ENCODE results near the gene GAL3ST3.
"Not testable (repeated sequence)": the region's sequence is repeated elsewhere in the genome, so short reads cannot be mapped to it uniquely, and the experiment has no call there.

Gene GAL3ST3, protein sequence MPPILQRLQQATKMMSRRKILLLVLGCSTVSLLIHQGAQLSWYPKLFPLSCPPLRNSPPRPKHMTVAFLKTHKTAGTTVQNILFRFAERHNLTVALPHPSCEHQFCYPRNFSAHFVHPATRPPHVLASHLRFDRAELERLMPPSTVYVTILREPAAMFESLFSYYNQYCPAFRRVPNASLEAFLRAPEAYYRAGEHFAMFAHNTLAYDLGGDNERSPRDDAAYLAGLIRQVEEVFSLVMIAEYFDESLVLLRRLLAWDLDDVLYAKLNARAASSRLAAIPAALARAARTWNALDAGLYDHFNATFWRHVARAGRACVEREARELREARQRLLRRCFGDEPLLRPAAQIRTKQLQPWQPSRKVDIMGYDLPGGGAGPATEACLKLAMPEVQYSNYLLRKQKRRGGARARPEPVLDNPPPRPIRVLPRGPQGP

DNA sequence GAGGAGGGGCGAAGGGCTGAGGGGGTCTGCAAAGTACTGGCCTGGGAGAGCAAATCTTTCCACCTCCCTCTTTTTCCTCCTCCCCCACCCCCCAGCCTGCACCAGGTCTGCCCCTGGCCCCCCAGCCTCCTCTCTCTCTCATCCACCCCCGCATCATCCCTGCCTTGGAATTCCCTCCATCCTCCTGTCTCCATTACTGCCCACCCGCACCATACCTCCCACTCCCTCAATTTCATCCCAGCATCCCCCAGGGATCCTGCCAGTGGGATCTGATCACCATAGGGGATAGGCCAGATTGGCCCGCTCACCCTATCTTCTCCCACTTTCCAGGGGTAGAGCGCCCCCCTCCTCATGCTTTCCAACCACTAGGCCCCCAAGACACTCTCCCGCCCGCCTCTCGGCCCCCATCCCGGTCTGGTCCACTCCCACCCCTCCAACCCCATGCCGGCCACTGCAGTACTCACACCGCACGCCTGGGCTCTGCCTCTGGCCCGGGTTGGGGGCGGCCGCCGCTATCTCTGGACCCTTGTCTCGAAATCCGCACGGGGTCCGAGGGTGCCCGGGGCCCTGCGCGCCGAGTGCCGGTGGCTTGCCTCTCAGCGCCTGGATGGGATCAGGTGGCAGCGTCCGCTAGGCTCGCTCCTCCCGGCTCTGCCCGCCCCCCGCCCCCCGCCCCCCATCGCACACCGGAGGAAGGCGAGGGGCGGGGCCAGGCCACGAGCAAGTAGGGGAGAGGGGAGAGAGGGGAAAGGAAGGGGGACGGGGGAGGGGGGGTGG is at the start of gene GAL3ST3:
TSS of gene GAL3ST3 (minus strand) at position 615 of the 777 bp plus-strand sequence. CDS start 3,746 bp downstream, outside the sequence.
- peak; percentile 28 for DNase-seq

GRCh38 chr11:66092125-66092524 is 43.2 kb upstream of the GAL3ST3 start:
- DNase-seq = not testable (repeated sequence)

DNA sequence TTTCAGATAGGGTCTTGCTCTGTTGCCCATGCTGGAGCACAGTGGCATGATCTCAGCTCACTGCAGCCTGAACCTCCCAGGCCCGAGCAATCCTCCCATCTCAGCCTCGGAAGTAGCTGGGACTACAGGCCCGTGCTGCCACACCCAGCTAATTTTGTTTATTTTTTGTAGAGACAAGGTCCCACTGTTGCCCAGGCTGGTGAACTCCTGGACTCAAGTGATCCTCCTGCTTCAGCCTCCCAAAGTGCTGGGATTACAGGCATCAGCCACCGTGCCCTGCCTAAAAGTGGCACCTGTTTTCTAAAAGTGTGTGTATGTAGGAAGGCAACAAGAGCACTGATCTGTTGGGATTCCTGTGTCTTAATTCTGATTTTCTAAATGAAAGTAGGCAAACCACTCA is 41.3 kb upstream of the GAL3ST3 start:
- DNase-seq = no peak

DNA sequence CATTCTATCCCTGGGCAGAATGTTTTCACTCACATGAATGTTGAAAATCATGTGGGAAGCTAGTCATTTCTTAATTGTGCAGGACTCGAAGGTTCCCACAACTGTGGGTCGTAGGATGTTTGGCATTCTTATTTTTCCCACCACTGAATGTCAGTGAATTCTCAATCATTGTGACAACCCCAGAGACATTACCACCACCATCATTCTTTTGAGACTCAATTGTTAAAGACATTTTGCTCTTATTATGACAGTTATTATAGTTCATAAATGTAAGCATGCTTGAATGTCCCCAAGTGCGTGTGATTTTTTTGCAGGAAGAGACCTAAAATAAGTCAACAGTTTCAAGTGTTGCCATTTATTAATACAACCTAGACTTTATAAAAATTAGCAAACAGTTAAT is 40.1 kb upstream of the GAL3ST3 start:
- DNase-seq = no peak

- no peak for DNase-seq
Measured at GRCh38 chr11:66087148-66087908, 38.4 kb upstream of the GAL3ST3 start.

DNA sequence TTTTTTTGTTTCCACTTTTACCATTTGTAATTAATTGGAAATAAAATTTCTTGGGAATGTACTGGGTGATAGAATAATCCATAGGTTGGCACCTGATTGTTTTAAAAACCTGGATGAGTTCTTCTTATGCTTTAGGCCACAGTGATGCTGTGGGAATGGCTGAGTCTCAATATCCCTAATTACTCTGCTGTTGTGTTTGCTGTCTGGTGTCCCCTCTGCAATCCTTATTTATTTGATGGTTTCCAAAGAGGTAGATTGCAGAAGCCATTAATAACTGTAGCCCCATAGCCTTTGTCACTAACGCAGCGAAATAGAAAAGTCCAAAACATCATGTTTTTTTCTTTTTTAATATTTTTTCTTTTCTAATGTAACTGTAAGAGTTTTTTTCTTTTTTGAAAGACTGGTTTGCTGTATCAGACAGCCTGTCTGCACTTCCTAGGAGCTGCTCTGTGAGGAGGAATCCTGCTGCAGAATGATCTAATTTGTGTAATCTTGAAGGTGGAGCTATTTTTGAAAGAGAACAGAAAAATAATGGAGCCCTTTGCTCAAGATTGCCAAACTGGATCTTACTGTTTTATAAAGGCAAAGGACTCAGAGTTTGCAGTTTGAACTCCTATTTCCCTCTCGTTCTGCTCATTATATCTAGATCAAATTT is 36.0 kb upstream of the GAL3ST3 start:
- DNase-seq = no peak

GRCh38 chr11:66083767-66084166 is 34.8 kb upstream of the GAL3ST3 start:
- DNase-seq = no peak

DNA sequence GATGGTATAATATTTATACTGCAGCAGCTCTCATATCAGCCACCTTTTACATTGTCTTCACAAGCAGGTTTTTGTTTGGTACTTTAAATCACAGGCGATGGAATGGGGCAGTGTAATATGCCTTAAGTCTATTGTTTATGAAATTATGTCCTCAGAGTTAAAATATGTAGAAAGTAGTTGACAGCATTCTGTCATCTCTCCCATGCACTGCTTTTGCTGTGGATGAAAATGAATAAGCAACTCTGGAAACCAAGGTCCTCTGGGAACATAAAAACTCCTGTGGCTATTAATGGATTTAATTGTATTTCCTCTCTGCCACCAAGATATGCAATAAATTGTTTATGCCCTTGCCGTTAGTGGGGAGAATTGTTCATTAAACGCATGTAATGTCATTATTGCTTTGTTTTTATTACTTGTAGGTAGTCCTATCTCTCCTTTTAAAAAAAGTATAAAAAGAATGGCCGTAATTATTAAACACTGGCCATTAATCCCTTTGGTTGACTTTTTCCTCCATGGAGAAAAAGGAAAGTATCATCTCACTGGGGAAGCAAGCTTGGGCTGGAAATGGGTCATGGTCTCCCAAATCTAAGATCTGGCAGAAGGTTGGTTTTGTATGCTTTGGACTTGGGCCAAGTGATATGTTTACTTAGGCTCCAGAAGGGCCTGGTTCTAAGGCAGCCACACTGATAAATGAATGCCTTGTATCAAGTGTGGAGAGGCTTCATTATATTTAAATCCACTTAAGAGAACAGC is 34.2 kb upstream of the GAL3ST3 start:
- DNase-seq = peak; percentile 88

- DNase-seq = peak; percentile 69
Measured at GRCh38 chr11:66081505-66081904, 32.5 kb upstream of the GAL3ST3 start.

DNA sequence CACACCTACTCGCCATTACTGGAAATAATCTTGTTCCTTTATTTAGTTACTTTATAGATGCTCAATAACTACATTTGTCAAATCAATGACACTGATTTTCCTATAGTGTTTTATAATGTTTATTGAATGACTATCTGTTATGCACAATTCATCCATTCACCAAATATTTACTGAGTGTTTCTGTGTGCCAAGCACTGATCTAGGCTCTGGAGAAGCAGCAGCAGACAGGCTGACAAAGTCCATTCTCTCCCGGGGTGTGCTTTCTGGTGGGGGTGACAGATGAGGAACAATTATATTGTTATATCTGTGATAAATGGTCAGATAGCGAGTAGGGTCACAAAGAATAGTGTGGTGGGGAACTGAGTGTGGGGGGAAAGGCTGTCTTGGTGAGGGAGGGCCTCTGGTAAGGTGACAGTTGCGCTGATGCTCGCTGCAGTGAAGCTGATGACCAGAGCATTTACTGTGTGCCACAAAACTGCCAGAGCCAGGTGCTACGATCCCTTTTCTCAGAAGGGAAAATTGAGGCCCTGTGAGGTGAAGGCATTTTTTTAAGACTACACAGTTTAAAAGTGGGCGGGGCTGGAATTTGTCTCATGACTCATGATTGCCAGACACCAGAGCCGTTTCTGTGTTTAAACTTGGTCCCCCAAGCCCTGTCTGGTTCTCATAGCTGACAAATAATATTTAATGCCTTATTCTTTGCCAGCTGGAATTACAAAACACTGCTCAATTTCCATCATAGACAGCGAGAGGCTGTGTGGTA is 31.3 kb upstream of the GAL3ST3 start:
- DNase-seq = no peak

GRCh38 chr11:66078949-66079348 is 30.0 kb upstream of the GAL3ST3 start:
- DNase-seq = not testable (repeated sequence)

GRCh38 chr11:66077927-66078326 is 29.0 kb upstream of the GAL3ST3 start:
- DNase-seq = no peak

DNA sequence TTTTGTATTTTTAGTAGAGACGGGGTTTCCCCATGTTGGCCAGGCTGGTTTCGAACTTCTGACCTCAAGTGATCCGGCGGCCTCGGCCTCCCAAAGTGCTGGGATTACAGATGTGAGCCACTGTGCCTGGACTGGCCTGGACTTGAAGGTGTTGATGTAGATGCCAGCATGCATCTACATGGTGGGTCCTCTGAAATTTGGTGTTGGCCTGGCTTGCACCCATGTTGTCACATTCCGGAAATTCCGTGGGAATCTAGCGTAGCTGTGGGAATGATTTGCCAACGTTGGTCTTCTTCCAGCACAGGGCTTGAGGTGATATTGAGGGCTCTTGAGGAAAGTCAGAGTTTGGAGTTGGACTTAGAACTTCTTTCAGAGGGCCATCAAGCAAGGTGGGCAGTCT is 27.6 kb upstream of the GAL3ST3 start:
- no peak for DNase-seq

DNA sequence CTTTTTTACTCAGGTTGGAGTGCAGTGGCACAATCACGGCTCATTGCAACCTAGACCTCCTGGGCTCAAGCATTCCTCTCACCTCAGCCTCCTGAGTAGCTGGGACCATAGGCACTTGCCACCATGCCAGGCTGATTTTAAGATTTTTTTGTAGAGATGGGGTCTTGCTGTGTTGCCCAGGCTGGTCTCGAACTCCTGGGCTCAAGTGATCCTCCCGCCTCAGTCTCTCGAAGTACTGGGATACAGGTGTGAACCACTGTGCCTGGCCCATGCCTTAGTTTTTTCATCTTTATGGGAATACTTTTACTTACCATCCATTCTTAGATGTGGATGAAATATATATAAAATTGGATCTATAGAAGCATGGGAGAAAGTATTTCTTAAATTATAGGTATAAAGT is 26.3 kb upstream of the GAL3ST3 start:
- DNase-seq = no peak

GRCh38 chr11:66073669-66074068 is 24.7 kb upstream of the GAL3ST3 start:
- DNase-seq = no peak

- DNase-seq = no peak
Measured at GRCh38 chr11:66072518-66072917, 23.6 kb upstream of the GAL3ST3 start.

GRCh38 chr11:66072081-66072480 is 23.1 kb upstream of the GAL3ST3 start:
- DNase-seq = no peak

GRCh38 chr11:66071381-66071801 is 22.4 kb upstream of the GAL3ST3 start:
- no peak for DNase-seq

- DNase-seq = no peak
Measured at GRCh38 chr11:66070604-66071380, 21.8 kb upstream of the GAL3ST3 start.

Data from DMS79 (cell line).